ENCODE measurements around the gene GSTO2.
"Not testable (repeated sequence)": the region's sequence is repeated elsewhere in the genome, so short reads cannot be mapped to it uniquely, and the experiment has no call there.

Gene GSTO2
- total RNA-seq = 0.47 to 6.1 (median 0.96) reads per million in 17 experiments

GRCh38 chr10:104268713-104269645 lies at the start of gene GSTO2:
GSTO2 (plus strand) TSS chr10:104269184; CDS start chr10:104274916, 5,732 bp downstream.
- peak; percentile 96 to 98 (median 97) for DNase-seq

DNA sequence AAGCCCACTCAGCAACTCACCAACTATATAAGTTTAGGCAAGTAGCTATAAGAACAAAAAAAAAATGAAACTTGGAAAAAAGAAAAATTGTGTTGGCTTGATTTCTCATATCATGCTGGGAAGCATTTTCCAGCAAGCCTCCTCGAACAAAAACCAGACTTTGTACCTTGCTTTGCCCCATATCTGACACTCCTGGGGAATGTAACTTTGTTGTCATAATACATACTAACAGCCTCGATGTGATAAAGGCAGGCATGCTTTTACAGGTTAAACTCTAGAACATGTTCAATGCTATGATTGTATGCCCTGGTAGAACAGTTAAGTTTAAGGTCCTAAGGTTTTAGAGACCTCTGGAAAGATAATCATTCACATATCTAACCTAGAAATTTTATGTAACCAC lies 48.5 kb upstream of the GSTO2 start:
- DNase-seq = no peak

- no peak for DNase-seq
Observed at GRCh38 chr10:104223304-104223703, 45.7 kb upstream of the GSTO2 start.

DNA sequence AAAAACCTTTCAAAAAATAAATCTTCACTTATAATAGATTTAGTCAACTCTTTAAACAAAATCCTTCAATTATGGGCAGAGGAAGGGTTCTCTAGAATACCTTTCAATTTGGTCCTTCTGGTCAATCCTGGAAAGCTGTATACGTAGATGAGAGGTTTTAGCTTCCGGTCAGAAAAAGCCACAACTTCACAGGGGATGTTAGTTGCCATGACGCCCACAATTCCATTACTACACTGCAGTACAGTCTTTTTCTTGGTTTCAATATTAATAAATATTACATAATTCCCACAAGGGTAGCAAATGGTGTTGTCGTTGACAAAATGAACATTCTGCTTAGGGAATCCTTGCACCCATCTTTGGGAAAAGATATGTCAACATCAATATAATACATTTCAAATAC lies 38.5 kb upstream of the GSTO2 start:
- DNase-seq = no peak

DNA sequence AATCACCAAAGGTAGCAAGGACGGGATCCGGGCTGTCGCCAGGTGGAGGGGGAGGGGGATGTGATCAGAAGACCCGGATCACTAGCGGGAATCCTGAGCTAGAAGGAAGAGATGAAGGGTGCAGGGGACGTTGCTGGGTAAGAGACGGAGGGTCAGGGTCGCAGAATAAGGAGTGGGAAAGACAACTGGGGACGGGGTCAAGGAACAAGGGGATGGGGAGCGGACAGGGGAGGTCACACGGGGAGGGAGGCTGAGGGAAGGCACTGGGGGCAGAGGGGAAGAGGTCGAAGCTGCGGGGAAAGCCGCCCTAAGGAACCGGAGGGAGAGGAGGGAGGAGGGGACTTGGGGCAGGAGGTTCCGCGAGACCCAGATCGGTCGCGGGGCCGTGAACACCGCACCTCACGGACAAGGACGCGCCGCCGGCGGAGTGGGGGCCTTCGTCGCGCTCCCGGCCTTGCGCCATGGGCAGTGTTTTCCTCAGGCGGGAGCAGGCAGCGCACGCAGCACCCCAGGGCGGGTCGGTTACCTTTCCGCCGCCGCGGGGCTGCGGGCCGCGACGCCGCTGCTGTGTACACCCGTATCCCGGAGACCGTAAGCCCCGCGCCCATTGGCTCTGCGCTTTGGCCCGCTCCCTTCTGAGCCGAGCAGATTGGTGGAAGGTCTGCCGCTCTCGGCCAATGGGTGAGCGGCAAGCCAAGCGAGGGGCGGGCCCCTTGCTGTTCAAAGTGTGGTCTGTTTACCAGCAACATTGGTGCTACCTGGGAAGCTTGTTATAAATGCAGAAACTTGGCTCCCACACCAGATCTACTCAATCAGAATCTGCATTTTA lies 37.0 kb upstream of the GSTO2 start, which contains the start of gene CFAP43:
Gene CFAP43, minus strand, starts transcription at position 581 of the 829 bp plus-strand sequence. Its CDS starts 118 bp downstream, at position 463.
- peak; percentile 97 to 99 (median 98) for DNase-seq

DNA sequence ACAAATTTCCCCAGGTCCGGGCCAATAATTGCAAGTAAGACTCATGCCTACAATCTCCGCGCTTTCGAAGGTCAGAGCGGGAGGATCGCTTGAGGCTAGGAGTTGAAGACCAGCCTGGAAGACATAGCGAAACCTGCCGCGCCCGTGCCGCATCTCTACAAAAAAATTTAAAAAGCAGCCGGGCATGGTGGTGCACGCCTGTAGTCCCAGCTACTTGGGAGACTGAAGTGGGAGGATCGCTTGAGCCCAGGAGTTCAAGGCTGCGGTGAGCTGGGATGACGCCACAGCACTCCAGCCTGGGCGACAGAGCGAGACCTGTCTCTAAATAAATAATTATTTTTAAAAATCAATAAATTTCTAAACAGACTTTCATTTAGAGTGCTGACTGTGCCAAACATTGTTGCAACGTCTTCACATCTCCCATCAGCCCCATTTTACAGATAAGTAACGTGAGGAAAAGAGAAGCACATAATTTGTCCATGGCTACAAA lies 36.3 kb upstream of the GSTO2 start:
- DNase-seq = no peak

DNA sequence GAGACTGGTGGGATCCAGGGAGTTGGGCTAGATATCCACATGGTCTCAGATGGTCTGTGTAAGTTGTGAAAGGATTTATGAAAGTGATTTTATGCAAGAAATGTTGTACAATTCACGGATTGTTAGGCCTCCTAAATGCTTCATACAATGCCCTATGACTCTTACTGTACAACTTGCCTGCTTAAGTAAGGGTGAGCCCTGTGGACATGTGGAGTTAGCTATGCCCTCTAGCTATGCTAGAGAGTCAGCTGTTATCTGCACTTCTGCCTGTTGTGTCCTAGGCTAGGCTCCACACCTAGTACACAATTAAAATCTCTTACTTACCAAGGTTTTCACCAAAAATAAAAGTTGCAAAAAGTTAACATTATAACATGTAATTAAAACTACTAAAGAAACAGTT lies 35.2 kb upstream of the GSTO2 start:
- DNase-seq = no peak

- DNase-seq = no peak
Observed at GRCh38 chr10:104234934-104235333, 34.0 kb upstream of the GSTO2 start.

- no peak for DNase-seq
Observed at GRCh38 chr10:104235801-104236200, 33.2 kb upstream of the GSTO2 start.

DNA sequence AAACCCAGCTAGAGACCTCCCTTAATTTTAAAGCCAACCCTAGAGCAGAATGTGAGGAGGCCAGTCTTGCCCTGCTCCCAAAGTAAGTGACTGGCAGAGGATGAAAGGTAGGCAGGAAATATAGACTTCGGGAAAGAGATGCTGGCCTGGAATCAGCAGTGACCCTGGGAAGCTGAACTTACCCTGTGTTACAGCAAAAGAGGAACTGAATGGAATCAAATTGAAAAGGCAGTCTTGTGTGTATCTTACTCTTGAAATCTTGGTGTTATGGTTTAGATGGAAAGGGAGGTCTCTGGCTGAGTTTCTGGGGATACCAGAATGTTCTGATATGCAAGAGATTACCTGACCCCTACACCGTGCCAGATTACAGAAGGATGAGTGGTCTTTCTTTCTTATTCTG lies 28.9 kb upstream of the GSTO2 start:
- DNase-seq = peak in 2 of 4 experiments; percentile 22 to 48

GRCh38 chr10:104242545-104242944 lies 26.4 kb upstream of the GSTO2 start:
- no peak for DNase-seq

DNA sequence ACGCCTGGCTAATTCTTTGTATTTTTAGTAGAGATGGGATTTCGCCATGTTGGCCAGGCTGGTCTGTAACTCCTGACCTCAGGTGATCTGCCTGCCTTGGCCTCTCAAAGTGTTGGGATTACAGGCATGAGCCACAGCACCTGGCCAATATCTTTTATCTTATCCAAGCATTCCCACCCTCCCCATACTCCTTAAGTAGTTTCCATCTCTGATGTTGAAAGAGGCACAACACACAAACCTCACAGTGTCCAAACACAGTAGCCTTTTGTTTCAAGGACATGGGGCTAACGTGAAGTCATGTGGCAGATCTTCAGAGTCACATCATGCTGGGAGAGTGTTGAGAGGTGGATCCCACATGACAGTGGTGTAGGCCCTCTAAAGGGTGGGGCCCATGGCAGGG lies 26.0 kb upstream of the GSTO2 start:
- not testable (repeated sequence) for DNase-seq

DNA sequence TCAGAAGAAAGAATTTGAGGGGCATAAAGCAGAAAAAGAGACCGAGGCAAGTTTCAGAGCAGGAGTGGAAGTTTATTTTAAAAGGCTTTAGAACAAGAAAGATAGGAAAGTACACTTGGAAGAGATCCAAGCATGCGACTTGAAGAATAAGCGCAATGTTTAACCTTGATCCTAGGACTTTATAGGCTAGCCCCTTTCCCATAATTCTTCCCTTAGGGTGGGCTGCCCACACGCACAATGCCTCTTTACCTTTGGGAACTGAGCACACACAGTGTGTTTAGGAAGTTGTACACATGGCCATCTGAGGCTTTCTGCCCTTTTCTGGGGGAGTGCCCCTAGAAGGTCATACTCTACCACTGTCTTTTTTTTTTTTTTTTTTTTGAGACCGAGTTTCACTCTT lies 25.5 kb upstream of the GSTO2 start:
- DNase-seq = no peak

GRCh38 chr10:104245066-104245632 lies 23.8 kb upstream of the GSTO2 start:
- no peak for DNase-seq

DNA sequence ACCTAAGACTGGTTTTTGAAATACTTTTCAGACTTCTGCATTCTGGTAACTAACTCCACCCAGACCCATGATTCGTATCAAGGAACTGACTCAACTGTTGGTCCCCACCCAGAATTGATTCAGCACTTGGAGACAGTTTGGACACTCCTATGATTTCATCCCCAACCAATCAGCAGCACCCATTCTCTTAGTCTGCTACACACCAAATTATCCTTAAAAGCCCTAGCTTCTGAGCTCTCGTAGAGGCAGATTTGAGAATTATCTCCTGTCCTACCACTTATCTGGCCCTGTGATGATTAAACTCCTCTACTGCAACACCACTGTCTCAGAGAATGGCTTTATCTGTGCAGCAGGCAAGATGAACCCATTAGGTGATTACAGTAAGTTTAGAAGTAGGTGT lies 22.0 kb upstream of the GSTO2 start:
- peak; percentile 84 to 97 (median 92) for DNase-seq

DNA sequence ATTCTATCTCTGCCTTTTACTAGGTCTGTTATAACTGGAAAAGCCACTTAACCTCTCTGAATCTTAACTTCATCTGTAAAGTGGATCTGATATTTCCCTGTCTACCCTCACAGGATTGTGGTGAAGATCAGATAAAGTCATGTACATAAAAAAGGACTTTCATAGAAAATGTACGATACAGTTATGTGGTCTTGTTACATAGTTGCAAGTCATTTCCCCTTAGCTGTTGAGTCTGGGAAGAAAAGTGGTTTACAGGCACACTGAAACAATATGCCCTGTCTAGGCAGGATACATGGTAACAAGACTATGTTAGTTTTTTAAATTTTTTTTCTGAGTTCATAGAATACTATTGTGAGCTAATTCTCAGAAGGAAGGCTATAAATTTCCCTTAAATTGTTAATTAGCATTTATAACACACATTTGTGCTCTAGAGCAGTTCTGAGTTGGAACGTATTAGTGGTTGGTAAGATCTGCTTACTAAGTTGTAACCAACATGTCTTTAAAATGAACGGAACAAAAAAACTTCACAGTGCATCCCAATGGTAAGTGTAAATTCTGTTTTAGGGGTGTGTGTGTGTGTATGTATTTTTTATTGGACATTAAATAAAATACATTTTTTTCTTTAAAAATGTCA lies 21.4 kb upstream of the GSTO2 start:
- peak in 2 of 4 experiments; percentile 46 to 65 for DNase-seq

DNA sequence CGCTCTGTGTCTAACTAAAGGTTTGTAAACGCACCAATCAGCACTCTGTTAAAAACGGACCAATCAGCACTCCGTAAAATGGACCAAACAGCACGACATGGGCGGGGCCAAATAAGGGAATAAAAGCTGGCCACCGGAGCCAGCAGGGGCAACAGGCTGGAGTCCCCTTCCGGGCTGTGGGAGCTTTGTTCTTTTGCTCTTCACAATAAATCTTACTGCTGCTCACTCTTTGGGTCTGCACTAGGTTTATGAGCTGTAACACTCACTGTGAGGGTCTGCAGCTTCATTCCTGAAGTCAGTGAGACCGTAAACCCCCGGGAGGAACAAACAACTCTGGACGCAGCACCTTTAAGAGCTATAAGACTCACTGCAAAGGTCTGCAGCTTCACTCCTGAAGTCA lies 20.1 kb upstream of the GSTO2 start:
- not testable (repeated sequence) for DNase-seq

- DNase-seq = no peak
Observed at GRCh38 chr10:104250371-104250770, 18.6 kb upstream of the GSTO2 start.

DNA sequence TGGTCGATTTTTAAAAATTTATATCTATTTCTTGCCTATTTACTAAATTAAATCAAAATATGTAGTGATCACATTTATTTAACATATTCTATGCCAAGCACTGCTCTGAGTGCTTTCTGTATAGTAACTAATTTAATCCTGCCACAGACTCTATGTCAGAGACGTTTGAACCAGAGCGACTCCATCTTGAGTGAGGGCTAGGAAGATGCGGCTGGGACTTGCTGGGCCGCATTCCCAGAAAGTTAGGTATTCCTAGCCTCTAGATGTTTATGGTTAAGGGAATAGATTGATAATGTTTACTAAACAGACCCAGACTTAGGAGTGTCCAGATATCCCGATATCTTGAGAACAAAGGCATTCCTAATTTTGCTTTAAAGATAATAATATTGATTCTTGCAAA lies 17.5 kb upstream of the GSTO2 start:
- DNase-seq = no peak

DNA sequence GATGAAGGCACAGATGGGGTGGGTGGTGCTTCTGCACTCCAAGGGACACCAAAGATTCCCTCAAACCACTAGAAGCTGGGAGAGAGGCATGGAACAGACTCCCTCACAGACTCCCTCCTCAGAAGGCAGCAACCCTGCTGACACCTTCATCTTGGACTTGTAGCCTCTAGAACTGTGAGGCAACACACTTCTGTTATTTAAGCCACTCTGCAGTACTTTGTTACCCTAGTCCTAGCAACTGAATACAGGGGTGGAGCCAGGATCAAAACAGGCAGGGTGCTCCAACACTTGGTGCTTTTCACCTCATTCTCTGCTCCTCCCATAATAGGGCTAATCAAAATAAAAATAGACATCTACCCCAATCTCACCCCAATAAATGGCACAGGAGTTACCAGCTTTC lies 16.6 kb upstream of the GSTO2 start:
- peak in 3 of 4 experiments; percentile 42 to 58 (median 56) for DNase-seq

DNA sequence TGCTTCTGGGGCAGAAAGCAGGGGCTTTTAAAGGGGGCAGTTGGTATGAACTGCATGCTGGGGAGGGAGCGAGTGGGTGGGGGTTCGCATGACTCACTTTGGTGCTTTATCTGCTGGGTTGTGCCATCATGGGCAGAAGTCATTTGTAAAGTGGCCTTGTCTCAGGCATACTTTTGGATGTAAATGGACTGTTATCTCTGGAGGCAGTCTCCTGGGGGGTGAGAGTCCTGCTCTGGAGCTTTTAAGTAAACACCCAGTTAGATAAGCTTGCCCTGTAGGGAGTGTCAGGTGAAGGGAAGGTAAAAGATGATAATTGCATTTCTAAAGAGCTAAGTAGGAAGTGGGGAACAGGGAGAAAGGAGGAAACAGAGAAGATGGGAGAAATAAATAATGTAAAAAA lies 15.9 kb upstream of the GSTO2 start:
- DNase-seq = peak in 3 of 4 experiments; percentile 45 to 49 (median 49)

All from suppressor macrophage (primary cell).